Raji (cell line): ENCODE measurements around the gene GFOD1.

ENCODE experiments used
- POLR2A ChIP-seq: IDR thresholded peaks from 2 replicates; pipeline ENCODE4 v1.6.1; 2011; ENCODE audit warnings: low read depth, low read length, control low read depth; ENCODE audit not compliant: insufficient read depth

Gene GFOD1

GRCh38 chr6:13445744-13446115, 41.7 kb downstream of the GFOD1 start:
- no peak for TF ChIP-seq POLR2A

- no peak for TF ChIP-seq POLR2A
Observed at GRCh38 chr6:13445005-13445743, 42.2 kb downstream of the GFOD1 start.

- TF ChIP-seq POLR2A, result no peak
Observed at GRCh38 chr6:13444604-13445003, 42.8 kb downstream of the GFOD1 start.

GRCh38 chr6:13441778-13442177, 45.6 kb downstream of the GFOD1 start:
- TF ChIP-seq POLR2A, result no peak

GRCh38 chr6:13439644-13440043, 47.8 kb downstream of the GFOD1 start:
- TF ChIP-seq POLR2A, result no peak

DNA sequence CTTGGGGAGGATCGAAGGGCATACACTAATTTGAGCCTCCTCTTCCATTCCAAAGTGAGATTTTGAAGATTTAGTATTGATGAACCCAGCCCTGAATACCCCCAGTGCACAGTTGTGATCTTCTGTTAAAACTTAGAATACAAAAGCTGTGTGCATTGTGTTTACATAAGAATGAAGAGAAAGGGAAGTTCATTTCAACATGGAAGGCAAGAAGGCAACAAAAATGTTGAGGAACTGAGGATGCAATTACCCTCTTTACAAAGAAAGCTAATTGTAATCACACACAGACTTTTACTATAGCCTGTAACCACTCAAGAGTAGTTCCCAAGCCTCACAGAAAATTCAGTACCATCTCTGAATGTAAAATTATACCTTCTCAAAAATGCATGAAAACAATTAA, 49.3 kb downstream of the GFOD1 start:
- TF ChIP-seq POLR2A, result no peak

- TF ChIP-seq POLR2A, result no peak
Observed at GRCh38 chr6:13437218-13437996, 50.0 kb downstream of the GFOD1 start.

DNA sequence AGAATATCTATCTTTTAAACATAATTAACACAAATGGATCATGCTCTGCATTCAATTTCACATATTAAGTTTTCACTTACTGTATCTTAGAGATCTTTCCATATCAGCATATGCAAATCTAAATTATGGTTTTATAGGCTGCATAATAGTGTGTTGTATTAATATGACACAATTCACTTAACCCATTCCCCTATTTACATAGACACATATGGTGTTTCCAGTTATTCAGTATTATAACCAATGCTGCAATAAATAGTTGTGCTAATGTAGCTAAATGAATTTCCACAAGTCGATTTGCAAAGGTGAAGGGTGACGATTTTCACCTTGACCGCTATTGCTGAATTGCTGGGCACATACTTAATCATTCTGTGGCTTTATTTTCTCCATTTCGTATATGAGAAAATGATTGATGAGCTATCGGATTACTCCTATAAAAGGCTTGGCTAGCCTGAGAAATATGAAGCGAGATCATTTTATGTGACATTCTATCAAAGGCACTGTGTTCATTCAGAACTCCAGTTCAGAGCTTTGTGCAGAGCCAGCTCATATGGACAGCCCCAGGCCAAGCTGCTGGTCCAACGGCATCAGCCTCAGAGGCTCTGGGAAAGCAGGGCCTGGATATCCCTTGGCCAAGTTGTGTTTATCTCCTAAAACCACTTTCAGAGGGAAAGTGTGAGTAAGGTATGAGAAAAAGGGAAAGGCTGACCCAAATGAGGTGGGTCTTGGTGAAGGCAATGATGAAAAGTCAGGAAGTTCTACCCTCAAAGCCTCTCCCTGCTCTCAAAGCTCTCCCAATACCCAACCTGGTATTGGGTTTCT, 50.8 kb downstream of the GFOD1 start:
- no peak for TF ChIP-seq POLR2A

GRCh38 chr6:13435477-13436246, 51.7 kb downstream of the GFOD1 start:
- TF ChIP-seq POLR2A, result no peak

DNA sequence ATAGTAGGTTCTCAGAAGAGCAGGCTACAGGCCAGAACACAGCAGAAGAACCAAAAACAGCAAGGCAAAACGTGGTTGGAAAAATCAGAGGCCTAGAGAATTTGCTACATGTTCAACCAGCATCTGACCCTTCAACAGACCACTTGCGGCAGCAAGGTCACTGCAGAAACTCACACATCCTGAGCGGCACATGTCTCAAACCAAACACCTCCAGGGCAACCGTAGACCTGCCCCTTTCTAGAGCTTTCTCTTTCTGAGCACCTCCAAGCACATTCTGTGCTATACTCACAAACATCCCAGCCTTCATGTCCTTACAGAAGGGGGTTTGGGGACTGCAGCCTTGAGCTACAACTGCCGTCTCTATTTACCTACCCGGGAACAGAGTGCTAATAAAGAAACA, 52.6 kb downstream of the GFOD1 start:
- no peak for TF ChIP-seq POLR2A

DNA sequence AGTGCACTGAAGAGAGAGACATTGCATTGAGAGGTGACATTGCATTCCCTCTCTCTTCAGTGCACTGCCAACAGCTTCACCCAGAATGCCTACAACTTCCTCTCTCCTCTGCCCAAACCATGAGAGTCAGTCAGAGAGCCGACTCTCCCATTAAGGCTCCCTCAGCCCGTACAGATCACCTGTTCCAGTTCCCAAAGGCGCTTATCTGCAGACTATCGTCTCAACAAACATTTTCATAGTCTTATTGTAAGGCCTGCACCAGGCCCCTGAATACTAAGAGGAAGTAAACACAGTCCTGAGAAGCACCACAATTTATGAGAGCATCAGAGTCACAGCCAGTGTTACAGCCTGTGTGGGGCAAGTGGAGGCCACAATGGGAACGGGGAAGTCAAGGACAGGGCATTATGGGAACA, 53.7 kb downstream of the GFOD1 start:
- no peak for TF ChIP-seq POLR2A

DNA sequence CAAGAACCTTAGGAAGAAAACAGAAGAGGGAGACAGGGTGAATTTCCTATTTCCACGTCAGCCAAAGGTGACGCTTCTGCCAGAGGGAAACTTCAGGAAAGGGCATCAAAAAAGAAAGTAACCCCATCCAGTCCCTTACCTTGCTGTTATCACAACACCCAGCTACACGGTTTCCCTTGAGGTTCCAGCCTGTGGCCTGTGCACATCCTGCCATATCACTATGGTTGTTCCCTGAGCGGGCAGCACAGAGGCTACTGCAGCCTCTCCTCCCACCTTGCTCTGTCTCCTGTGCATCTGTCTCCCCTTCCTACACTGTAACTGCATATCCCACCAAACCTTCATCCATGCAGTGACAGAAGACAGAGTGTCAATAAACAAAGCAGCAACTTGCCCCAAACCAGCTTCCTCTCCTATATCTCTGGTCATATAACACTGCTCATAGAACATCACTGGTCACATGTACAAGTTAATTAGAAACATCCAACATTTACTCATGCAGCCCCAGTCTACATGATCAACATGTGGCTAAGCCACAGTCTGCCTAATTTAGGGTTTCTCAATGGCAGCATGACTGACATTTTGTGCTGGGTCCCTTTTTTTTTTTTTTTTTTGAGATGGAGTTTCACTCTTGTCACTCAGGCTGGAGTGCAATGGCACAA, 54.7 kb downstream of the GFOD1 start:
- no peak for TF ChIP-seq POLR2A

DNA sequence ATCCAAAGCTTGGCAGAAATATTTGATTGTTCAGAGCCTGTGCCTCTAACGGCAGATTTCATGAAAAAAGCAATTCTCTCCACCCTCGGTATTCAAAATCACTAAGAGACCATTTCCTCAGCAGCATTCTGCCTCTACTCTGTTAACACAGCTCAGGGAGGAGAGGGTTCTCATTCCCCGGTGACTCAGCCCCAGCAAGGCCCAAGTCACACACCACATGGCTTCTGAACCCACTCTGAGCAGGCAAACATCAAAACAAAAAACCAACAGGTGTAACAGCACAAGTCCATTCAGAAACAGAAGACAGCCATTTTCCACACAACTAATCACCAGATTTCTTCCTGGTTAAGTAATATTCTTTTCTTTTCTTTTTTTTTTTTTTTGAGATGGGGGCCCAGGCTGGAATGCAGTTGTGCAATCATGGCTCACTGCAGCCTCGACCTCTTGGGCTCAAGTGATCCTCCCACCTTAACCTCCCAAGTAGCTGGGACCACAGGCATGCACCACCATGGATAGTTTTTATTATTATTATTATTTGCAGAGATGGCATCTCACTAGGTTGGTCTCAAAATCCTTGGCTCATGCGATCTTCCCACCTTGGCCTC, 55.4 kb downstream of the GFOD1 start:
- TF ChIP-seq POLR2A, result no peak

DNA sequence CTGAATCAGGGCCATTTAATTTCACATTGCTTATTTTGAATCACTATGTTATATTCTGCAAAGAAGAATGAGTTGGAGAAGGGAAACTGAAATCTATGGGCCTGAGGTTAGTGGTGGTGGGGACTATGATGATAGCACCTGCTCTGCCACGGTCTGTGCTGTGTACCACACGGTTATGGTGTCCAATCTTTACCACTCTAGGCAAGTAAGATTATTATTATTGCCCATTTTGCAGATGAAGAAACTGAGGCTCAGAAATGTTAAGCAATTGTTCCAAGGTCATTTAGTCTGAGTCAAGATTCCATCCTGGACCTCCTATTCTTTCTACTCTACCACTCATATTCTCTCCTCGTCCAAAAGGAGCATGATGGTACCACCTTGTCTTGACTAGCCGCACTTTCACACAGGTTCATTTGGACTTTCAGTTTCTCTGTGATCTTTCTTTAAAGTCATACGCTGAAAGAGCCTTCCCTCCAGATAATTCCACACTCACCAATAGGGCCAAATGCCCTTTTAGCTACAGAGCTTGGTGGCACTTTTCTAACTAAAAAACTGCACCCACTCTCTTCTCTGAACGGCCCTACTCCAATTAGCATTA, 56.2 kb downstream of the GFOD1 start:
- TF ChIP-seq POLR2A, result no peak
